ENCODE results near the gene EPOP. TPM values are rescaled to one million over a fixed set of nuclear protein-coding genes. Genes with fewer than 3 reads are reported as not detected.

The EPOP gene
- total and polyA plus RNA-seq, 2 of the 13 experiments (the other 11 are each of a cell fraction or from before 2014, with no cell fraction given): 14.7 to 37.8 TPM

DNA sequence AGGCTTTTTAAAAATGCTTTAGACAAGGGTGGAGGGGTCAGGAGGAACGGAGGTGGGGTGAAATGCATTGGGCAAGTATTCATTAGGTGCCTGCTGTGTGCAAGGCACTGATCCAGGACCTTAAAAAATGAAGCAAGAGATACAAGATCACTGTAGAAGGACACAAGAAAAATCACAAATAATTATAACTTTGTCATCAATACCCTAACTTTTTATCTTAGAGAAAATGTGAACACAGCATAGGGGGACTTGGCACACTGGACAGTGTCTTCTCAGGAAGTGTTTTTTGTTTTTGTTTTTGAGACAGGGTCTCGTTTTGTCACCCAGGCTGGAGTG lies 7.0 kb downstream of the EPOP start (continued):
- no peak for TF ChIP-seq ZBTB2 (CRISPR knock-in tag; IDR thresholded peaks at IDR 0.05; ENCODE audit: low read depth)
- no peak for TF ChIP-seq GFI1 (CRISPR knock-in tag; IDR thresholded peaks at IDR 0.05; ENCODE audit: borderline replicate concordance)
- no peak for TF ChIP-seq RAD51 (IDR thresholded peaks at IDR 0.05; ENCODE audit: borderline replicate concordance)
- 0 out of 2 replicates have a peak, but pooled peaks have one; percentile 51 for TF ChIP-seq MEF2D (CRISPR knock-in tag; IDR thresholded peaks at IDR 0.05)

DNA sequence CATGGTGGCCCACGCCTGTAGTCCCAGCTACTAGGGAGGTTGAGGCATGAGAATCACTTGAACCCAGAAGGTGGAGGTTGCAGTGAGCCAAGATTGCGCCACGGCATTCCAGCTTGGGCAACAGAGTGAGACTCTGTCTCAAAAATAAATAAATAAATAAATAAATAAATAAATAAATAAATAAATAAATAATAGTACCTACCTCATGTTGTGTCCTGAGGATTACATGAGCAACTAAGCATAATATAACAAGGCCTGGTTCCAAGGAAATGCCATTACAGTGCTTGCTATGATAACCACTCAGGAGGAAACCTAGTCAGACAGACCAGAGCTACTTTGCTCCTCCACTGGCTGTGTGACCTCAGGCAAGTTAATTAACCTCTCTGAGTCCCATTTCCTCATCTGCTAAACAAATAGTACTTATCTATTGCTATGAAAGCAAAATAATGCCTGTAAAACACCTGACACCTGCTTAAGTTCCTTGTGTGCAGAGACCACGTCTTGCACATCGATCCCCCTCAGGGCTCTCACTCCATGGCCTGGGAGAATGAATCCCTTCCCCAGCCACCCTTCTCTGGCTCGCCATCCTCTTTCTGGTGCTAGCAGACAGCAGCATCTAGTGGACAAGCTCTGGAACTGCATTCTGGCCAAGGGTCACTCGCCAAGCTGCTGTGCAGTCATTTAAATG lies 7.5 kb downstream of the EPOP start:
- Histone ChIP-seq H3K9me3 (ENCODE audit: low read length) (no peaks in the 10 kb centered on the region), H3K4me3 (replicated peaks in 1 of 3; ENCODE audit: insufficient read depth in 1 of 3, low read depth in 2 of 3, low read length in 3 of 3) (no peak overlapping the region), H2AFZ (ENCODE audit: low read length) (no peak overlapping the region), H3K4me2 (ENCODE audit: low read depth, low read length) (no peak overlapping the region), H3K79me2 (ENCODE audit: insufficient read depth, low read length) (peaks cover under 1% of the 10 kb centered on the region), H3K9ac (ENCODE audit: insufficient read depth, low read depth, low read length) (no peak overlapping the region), H3K27me3 (ENCODE audit: control insufficient read depth in 1 of 2, insufficient read depth in 2 of 2, low read length in 2 of 2) (peaks cover 7 to 28% of the 10 kb centered on the region in 2 experiments; a peak in 4 of 5 replicates), H3K27ac (ENCODE audit: extremely low read length, insufficient read depth, low read length) (no peak overlapping the region), H3K36me3 (replicated peaks in 1 of 2; ENCODE audit: control insufficient read depth in 1 of 2, insufficient read depth in 2 of 2, low read length in 2 of 2) (no peaks in the 10 kb centered on the region), H3K4me1 (ENCODE audit: insufficient read depth, low read length) (peaks cover 75% of the 10 kb centered on the region), H4K20me1 (ENCODE audit: insufficient read depth, low read length) (peaks cover under 1% of the 10 kb centered on the region; the same call in 1 of the 2 replicates)
- ATAC-seq (peak; percentile 50), DNase-seq (ENCODE audit: low spot score) (peak; percentile 79), FAIRE-seq (no peak)
- no TSS peak for BruUV-seq (replicated peaks)
- ChIA-PET CTCF (ENCODE audit: low intra/inter-chr PET ratio, low total read pairs) (interaction anchor here (1.2 to 7.0 kb wide), 11 partner anchors 46 to 223 kb away, joined by 3 to 73 read pairs (median 9); partner anchors contain the start of gene SRCIN1), POLR2A (interaction anchor here (0.6 to 2.0 kb wide), 9 partner anchors 9 to 158 kb away, joined by 3 to 10 read pairs (median 5); partner anchors contain the start of gene SRCIN1)
- 34% methylated on average over 7 of the region's 7 CpGs for WGBS (ENCODE audit: low lambda C conversion rate)
- in situ Hi-C loops (cut with HindIII; ENCODE audit: extremely low pct_ligation_motif_present, low pct_unique_long_range_greater_than_20kb) (loop anchor here (5.0 to 10.0 kb wide), 3 partner anchors 110 to 242 kb away; partner anchors contain the start of gene ARHGAP23), intact Hi-C loops (cut with micrococcal nuclease; ENCODE audit: unreplicated experiment) (loop anchor here (1.0 to 10.0 kb wide), 5 partner anchors 83 to 242 kb away; partner anchors contain the start of gene ARHGAP23)
- TF ChIP-seq, protein P1, sequence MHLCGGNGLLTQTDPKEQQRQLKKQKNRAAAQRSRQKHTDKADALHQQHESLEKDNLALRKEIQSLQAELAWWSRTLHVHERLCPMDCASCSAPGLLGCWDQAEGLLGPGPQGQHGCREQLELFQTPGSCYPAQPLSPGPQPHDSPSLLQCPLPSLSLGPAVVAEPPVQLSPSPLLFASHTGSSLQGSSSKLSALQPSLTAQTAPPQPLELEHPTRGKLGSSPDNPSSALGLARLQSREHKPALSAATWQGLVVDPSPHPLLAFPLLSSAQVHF (CRISPR knock-in tag; IDR thresholded peaks at IDR 0.05): no peak
- TF ChIP-seq CHD4 (IDR thresholded peaks at IDR 0.05; ENCODE audit: borderline replicate concordance, low read length): peak; percentile 99
- TF ChIP-seq AGO1 (IDR thresholded peaks at IDR 0.05; ENCODE audit: low read depth, low read length, poor library complexity, severe bottlenecking): no peak
- 0 out of 2 replicates have a peak, but pooled peaks have one; percentile 43 for TF ChIP-seq ZFP36L1 (CRISPR knock-in tag; IDR thresholded peaks at IDR 0.05)
- TF ChIP-seq ELF1 (CRISPR knock-in tag; IDR thresholded peaks at IDR 0.05): peak; percentile 67
- no peak for TF ChIP-seq NR0B2 (CRISPR knock-in tag; IDR thresholded peaks at IDR 0.05)
- TF ChIP-seq REPIN1 (CRISPR knock-in tag; IDR thresholded peaks at IDR 0.05; ENCODE audit: borderline replicate concordance, low read depth): peak; percentile 82; the same call in 1 of the 2 replicates
- peak; percentile 87 for TF ChIP-seq XRCC5 (optimal IDR thresholded peaks at IDR 0.05; ENCODE audit: low read length)
- TF ChIP-seq ZNF761 (CRISPR knock-in tag; conservative IDR thresholded peaks at IDR 0.05): no peak
- no peak for TF ChIP-seq PAX8 (CRISPR knock-in tag; IDR thresholded peaks at IDR 0.05; ENCODE audit: borderline replicate concordance)
- peak; percentile 100 for TF ChIP-seq STAG1 (CRISPR knock-in tag; IDR thresholded peaks at IDR 0.05)
- TF ChIP-seq ZNF10 (CRISPR knock-in tag; IDR thresholded peaks at IDR 0.05; ENCODE audit: borderline replicate concordance, low read depth): no peak
- TF ChIP-seq ZNF24 (IDR thresholded peaks at IDR 0.05): peak; percentile 49
- TF ChIP-seq ARNT2 (CRISPR knock-in tag; IDR thresholded peaks at IDR 0.05; ENCODE audit: low read depth): peak; percentile 67; the same call in 1 of the 2 replicates
- TF ChIP-seq RBM22 (optimal IDR thresholded peaks at IDR 0.05; ENCODE audit: low read length): no peak
